ENCODE results near the gene STXBP5.

DNA sequence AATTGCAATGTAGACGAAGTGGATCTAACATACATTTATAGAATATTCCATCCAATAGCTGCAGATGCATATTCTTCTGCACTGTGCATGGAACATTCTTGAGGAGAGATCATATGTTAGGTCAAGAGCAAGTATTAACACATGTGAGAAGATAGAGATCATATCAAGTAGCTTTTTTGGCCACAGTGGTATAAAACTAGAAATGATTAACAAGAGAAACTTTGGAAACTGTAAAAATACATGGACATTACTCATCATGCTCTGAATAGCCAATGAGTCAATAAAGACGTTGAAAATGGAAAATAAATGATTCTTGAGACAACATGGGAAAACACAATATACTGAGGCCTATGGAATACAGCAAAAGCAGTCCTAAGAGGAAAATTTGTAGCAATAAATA, 94.2 kb downstream of the STXBP5 start:
- TF ChIP-seq, protein P1, sequence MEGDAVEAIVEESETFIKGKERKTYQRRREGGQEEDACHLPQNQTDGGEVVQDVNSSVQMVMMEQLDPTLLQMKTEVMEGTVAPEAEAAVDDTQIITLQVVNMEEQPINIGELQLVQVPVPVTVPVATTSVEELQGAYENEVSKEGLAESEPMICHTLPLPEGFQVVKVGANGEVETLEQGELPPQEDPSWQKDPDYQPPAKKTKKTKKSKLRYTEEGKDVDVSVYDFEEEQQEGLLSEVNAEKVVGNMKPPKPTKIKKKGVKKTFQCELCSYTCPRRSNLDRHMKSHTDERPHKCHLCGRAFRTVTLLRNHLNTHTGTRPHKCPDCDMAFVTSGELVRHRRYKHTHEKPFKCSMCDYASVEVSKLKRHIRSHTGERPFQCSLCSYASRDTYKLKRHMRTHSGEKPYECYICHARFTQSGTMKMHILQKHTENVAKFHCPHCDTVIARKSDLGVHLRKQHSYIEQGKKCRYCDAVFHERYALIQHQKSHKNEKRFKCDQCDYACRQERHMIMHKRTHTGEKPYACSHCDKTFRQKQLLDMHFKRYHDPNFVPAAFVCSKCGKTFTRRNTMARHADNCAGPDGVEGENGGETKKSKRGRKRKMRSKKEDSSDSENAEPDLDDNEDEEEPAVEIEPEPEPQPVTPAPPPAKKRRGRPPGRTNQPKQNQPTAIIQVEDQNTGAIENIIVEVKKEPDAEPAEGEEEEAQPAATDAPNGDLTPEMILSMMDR (IDR thresholded peaks at IDR 0.05) = no peak
- TF ChIP-seq POLR2A (IDR thresholded peaks at IDR 0.05) = no peak

Data from body of pancreas (tissue), 4 donors.